DND-41 (cell line): ENCODE data around the gene ZNF576.

ENCODE experiments used
- EZH2 ChIP-seq: IDR thresholded peaks from 3 replicates; pipeline ENCODE4 v1.6.1; 2012; ENCODE audit warnings: borderline replicate concordance, low read depth, mild to moderate bottlenecking, moderate library complexity, low read length, inconsistent platforms; ENCODE audit not compliant: severe bottlenecking
- TF ChIP-seq, protein P1 (sequence below): IDR thresholded peaks from 2 replicates; pipeline ENCODE4 v1.5.1; 2012; ENCODE audit warnings: borderline replicate concordance, low read length, moderate library complexity, mild to moderate bottlenecking; ENCODE audit not compliant: poor library complexity, severe bottlenecking; ENCODE audit errors: extremely low read depth

- no peak for TF ChIP-seq EZH2
- TF ChIP-seq, protein P1, sequence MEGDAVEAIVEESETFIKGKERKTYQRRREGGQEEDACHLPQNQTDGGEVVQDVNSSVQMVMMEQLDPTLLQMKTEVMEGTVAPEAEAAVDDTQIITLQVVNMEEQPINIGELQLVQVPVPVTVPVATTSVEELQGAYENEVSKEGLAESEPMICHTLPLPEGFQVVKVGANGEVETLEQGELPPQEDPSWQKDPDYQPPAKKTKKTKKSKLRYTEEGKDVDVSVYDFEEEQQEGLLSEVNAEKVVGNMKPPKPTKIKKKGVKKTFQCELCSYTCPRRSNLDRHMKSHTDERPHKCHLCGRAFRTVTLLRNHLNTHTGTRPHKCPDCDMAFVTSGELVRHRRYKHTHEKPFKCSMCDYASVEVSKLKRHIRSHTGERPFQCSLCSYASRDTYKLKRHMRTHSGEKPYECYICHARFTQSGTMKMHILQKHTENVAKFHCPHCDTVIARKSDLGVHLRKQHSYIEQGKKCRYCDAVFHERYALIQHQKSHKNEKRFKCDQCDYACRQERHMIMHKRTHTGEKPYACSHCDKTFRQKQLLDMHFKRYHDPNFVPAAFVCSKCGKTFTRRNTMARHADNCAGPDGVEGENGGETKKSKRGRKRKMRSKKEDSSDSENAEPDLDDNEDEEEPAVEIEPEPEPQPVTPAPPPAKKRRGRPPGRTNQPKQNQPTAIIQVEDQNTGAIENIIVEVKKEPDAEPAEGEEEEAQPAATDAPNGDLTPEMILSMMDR, result no peak
Measured at GRCh38 chr19:43560687-43561086, 35.7 kb upstream of the ZNF576 start.
